Activated CD8-positive, alpha-beta memory T cell treated with anti-CD3 and anti-CD28 coated beads, Interleukin-2, amount 50 U/mL, for 24 hours (primary cell): ENCODE results near the gene NEUROG2.
"Not testable (repeated sequence)": the region's sequence is repeated elsewhere in the genome, so short reads cannot be mapped to it uniquely, and the experiment has no call there.

ENCODE experiments used
- DNase-seq: peaks from one replicate; pipeline ENCODE4 v3.0.0-alpha.2; 2020; ENCODE audit errors: extremely low read depth

NEUROG2 gene

GRCh38 chr4:112516066-112516470, at the start of gene NEUROG2:
TSS of gene NEUROG2 (minus strand) at chr4:112516180. CDS start at chr4:112515475, 705 bp downstream.
- DNase-seq = no peak

- DNase-seq = no peak
These were observed 48.8 kb upstream of the NEUROG2 start for GRCh38 chr4:112564706-112565270.

- DNase-seq = no peak
These were observed 47.6 kb upstream of the NEUROG2 start for GRCh38 chr4:112563431-112564200.

- DNase-seq = no peak
These were observed 46.4 kb upstream of the NEUROG2 start for GRCh38 chr4:112562254-112562879.

DNA sequence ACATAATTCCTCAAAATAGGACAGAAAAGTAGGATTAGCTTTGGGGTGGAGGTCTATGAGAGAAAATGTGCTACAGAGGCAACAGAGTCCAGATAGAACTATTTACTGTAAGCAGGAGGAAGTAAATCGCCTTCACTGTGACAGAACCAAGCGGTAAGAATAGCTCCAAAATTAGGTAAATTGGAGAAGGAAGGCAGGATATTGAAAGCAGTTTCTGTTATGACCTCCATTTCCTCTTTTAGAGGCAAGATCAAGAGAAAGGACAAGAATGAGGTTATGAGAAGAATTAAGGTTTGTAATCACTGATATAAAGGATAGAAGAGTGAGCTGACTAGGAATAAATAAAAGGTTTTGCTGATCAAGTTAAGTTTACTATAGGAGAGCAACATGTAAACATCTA, 44.1 kb upstream of the NEUROG2 start:
- DNase-seq = no peak

- DNase-seq = no peak
These were observed 43.1 kb upstream of the NEUROG2 start for GRCh38 chr4:112559053-112559452.

DNA sequence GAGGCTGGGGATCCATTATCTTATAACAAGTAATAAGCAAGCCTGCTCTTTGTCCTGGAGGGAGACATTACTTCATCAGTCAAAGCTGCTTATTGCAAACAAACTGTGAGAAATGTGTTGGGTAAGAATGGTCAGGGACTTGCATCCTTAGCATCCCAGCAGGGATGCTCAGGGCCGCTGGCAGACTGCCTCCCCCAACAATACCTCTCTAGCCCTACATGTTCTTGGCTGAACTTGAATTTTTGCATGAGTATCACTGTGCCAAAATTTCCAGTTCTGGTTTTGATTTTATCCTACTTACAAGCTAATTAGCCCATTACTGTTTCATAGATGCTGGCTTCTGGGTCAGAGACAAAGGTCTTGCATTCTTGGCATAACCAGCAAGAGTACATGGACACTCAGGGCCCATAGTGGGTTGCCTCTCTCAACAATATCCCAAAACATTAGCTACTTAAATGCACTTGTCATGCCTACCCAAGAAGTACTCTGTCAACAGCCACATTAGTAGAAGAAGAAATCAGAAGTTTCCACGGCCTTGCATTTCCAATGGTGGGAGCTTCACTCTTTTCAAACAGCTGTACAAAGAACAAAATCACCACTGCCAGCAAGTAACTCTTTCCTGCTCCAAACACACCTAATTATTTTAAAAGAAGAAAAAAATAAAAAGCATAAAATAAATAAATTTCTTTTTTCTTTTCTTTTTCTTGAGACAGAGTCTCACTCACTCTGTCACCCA, 41.9 kb upstream of the NEUROG2 start:
- DNase-seq = no peak

DNA sequence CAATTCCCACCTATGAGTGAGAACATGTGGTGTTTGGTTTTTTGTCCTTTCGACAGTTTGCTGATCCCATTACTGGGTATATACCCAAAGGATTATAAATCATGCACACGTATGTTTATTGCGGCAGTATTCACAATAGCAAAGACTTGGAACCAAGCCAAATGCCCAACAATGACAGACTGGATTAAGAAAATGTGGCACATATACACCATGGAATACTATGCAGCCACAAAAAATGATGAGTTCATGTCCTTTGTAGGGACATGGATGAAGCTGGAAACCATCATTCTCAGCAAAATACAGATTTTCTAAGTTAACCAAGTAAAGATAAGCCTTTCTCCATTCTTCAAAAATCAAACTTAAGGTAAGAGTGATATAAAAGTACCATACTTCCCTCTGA, 38.3 kb upstream of the NEUROG2 start:
- DNase-seq = not testable (repeated sequence)

GRCh38 chr4:112552668-112553067, 36.7 kb upstream of the NEUROG2 start:
- DNase-seq = no peak

- DNase-seq = no peak
These were observed 34.7 kb upstream of the NEUROG2 start for GRCh38 chr4:112550728-112551127.

DNA sequence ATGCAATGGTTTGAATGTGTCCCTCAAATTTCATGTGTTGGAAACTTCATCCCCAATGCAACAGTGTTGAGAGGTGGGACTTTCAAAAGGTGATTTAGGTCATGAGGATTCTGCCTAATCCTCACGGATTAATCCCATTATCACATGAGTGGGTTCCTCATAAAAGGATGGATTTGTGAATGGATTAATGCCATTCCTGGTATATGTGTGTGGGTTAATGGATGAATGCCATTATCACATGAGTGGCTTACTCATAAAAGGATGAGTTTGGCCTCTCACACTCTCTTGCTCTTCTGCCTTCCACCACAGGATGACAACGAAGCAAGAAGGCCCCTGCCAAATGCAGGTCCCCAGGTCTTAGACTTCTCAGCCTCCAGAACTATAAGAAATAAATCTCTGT, 30.5 kb upstream of the NEUROG2 start:
- DNase-seq = no peak

- no peak for DNase-seq
These were observed 29.4 kb upstream of the NEUROG2 start for GRCh38 chr4:112545346-112545745.

- no peak for DNase-seq
These were observed 24.7 kb upstream of the NEUROG2 start for GRCh38 chr4:112540695-112541094.

GRCh38 chr4:112536123-112536522, 20.1 kb upstream of the NEUROG2 start:
- DNase-seq = no peak

GRCh38 chr4:112532267-112532666, 16.3 kb upstream of the NEUROG2 start:
- DNase-seq = no peak

GRCh38 chr4:112531146-112531545, 15.2 kb upstream of the NEUROG2 start:
- DNase-seq = no peak

GRCh38 chr4:112526061-112526460, 10.1 kb upstream of the NEUROG2 start:
- DNase-seq = no peak

DNA sequence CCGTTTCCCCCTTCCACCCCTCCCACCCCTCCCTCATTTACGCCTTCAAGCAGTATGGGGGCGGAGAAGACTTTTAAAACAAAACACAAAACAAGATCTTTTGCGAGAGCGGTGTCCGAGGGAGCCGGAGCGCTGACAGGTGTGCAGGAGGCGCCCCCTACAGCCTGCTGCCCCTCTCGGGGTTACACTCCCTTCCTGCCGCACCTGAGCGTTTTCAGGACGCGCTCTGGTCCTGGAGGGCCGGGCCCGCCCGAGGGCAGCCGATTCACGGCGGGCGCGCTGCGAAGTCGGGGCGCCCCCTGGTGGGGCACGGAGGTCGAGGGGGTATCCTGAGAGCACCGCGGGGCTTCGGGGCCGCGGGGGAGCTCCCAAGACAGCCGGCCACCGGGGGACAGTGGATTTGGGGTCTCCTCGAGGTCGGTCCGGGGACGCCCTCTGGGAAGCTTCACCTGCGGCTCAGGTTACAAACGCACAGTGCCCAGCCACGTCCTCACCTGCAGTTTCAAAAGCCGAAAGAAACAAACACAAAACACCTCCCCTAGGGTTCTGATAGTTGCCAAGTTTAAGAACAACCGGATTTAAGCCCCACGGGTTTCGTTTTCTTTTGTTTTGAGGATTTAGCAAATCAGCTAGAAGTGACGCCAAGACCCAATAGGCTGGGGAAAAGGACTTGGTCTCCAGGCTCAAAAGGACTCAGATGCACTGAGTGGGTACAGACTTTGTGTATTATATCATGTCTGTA, 8.0 kb upstream of the NEUROG2 start:
- peak; percentile 39 for DNase-seq

DNA sequence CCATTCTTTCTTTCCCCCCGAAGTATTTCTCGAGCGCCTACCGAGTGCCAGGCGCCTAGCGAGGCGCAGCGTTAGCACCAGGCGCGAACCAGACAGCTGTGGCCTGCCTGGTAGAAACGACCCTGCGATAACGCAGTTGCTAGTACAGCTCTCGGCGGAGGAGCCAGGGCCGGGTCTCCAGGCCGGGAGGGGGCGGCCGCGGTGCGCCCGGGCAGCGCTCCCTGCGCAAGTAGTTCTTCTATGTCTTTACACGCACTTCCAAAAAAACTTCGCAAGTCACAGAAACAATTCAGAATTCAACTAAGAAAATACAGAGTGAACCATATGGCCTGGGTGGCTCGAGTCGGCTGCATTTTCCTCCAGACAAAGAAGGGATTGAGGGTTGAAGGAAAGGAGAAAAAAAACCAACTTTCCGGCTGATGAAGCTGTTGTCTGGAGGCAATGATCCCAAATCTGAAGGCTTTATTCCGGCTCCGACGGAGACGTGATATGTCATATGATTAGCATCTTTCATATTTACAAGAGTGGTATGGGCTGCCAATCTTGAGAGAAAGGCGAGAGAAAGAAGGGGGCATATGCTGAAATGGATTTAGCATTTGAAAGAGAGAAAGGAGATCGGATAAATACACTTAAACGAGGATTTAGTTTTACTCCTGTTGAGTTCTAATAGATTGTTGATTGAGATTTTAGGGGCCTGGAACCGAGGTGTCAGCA, 7.2 kb upstream of the NEUROG2 start:
- DNase-seq = no peak

GRCh38 chr4:112522431-112522830, 6.5 kb upstream of the NEUROG2 start:
- not testable (repeated sequence) for DNase-seq
